Measurements from ENCODE around the gene SLC25A21.

SLC25A21 gene

DNA sequence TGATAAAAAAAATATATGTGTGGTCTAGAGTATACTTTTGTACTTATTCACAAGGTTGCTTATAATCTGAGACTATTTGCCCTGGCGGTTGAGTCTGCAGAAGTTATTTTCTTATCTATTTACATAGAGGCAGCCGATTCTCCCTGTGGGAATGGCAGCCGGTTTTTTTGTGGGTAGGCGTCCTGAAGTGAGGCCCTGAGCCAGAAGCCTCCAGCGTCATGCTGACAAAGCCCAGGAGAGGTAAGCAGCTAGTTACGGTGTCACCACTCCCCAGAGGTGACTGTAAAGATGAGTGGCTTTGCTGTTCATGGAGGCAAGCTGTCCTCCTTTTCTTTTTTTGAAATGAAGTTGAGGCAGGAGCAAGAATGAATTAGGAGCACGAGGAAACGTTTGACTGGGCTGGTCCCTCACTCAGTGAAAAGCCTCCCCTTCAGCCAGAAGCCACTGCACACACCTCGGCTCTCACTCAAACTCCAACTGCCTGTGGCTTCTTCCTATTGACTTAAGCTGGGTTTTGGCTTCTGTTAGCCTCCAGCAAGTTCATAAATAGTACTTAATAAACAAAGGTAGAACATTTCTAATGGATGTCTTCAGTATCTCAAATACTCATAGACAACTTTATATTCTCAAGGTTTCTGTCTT, 489.2 kb downstream of the SLC25A21 start:
- DNase-seq, result no peak

- no peak for DNase-seq
These were observed 490.1 kb downstream of the SLC25A21 start for GRCh38 chr14:36682338-36682737.

- no peak for DNase-seq
These were observed 496.2 kb downstream of the SLC25A21 start for GRCh38 chr14:36676236-36676635.

- DNase-seq, result no peak
These were observed 496.8 kb downstream of the SLC25A21 start for GRCh38 chr14:36675581-36675980.

GRCh38 chr14:36674659-36675058, 497.7 kb downstream of the SLC25A21 start:
- no peak for DNase-seq

DNA sequence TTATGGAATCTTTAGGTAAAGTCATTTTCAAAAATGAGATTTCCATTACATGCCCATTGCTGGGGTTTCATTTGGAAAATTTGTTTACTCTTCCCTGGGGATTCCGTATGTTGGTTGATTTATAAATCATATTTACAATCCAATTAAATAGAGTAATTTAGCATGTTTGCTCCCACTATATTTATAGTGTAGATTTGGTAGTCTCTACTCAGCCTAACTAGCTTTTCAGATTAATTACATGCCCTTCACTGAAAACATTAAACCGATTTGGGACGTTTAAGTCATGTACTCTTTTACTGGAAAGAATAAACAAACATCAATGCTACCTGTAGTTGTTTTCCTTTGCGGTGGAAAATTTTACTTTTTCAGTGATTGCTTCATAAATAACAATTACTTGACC, 500.3 kb downstream of the SLC25A21 start:
- DNase-seq, result no peak

GRCh38 chr14:36671149-36671548, 501.3 kb downstream of the SLC25A21 start:
- DNase-seq, result no peak

DNA sequence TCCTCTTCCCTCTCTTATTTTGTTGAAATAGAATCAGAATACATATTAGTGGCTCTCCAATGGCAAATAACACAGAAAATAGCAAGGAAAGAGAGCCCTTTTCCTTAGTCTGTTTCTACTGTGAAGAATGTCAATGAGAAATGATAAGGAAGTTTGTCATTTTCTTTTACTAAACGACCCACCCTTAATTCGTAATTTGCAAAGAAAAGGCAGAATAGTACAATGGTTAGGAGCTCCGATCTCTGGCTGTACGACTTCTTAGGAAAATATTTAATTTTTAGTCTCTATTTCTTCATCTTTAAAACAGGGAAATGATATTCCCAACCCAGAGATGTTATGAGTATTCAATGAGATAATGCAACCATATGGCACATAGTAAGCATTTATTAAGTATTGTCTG, 504.7 kb downstream of the SLC25A21 start:
- DNase-seq, result no peak

DNA sequence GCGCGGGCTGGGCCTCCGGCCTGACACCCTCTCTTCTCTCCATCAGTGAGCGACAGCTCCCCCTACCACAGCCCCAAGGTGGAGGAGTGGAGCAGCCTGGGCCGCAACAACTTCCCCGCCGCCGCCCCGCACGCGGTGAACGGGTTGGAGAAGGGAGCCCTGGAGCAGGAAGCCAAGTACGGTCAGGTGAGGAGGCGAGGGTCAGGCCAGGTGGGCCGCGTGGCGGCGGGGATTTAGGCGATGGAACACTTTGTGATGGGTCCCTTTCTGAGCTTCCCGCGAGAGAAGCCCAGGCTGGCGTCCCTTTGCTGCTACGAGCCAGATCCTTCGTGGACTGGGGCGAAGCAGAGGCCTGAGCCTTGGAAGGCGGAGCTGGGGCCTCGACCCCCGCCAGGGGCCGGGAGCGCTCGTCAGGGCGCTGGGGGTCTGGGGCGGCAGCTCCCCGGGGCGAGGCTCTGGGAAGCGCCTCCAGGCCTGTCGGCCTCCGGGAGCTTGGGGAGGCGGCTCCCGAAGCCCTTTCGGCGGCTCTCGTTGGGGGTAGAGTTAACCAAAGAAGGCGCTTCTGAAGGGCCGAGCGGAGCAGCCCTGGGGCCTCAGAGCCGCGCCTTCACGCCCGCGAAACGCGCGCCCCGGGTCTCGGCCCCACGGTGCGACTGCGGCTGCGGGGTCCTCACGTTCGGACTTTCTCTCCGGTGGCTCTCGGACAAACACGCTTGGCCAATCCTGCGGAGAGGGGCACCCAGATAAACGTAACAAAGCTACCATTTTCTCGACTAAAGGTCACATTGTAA, 505.8 kb downstream of the SLC25A21 start:
- no peak for DNase-seq

- DNase-seq, result no peak
These were observed 506.5 kb downstream of the SLC25A21 start for GRCh38 chr14:36665887-36666415.

GRCh38 chr14:36664322-36665193, 507.8 kb downstream of the SLC25A21 start:
- DNase-seq, result no peak

DNA sequence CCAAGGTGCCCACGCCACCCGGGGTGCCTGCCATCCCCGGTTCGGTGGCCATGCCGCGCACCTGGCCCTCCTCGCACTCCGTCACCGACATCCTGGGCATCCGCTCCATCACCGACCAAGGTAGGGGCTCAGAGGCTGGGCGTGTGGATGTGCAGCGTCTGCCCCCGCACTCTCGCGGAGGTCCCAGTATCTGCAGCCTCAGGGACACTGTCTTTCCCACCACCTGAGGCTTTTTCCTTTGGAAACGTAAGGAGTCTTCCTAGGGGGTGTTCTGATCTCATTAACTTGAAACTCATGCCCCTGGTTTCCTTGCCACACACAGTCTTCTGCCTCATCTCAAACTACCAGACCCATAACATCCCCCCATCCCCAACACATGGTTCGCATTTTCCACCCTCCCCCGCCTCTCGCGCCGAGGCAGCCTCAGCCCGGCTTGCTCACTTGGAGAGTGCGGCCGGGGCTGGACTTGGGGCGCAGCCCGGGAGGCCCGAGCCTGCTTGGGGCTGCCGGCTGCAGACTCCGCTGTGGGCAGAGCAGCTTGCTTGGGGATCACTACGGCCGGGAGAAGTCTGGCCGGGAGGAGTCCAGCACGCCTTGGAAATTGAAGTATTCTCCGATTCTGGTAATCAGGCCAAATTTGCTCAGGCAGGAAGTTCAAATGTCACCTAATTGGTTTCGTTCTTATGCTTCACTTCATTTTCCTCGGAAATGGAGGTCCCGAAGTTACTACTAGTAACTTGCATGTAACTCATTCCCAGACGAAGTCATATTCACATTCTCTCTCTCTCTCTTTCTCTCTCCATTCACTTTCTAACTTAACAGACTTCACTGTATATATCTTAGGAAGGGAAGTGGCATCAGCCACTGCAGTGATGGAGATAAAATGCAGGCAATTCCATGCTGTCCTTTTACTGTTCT, 508.7 kb downstream of the SLC25A21 start:
- no peak for DNase-seq

GRCh38 chr14:36662543-36663403, 509.6 kb downstream of the SLC25A21 start:
- DNase-seq, result no peak

DNA sequence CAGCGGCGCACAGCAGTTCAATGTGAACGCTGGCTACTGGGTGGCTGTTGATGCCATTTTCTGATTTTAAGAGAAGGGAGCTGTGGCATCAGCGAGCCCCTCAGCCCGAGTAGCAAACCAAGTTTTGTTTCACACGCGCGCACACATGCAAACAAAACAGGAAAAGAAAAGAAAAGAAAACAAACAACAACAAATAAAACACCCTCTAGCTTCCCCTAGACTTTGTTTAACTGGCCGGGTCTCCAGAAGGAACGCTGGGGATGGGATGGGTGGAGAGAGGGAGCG, 510.2 kb downstream of the SLC25A21 start:
- no peak for DNase-seq

DNA sequence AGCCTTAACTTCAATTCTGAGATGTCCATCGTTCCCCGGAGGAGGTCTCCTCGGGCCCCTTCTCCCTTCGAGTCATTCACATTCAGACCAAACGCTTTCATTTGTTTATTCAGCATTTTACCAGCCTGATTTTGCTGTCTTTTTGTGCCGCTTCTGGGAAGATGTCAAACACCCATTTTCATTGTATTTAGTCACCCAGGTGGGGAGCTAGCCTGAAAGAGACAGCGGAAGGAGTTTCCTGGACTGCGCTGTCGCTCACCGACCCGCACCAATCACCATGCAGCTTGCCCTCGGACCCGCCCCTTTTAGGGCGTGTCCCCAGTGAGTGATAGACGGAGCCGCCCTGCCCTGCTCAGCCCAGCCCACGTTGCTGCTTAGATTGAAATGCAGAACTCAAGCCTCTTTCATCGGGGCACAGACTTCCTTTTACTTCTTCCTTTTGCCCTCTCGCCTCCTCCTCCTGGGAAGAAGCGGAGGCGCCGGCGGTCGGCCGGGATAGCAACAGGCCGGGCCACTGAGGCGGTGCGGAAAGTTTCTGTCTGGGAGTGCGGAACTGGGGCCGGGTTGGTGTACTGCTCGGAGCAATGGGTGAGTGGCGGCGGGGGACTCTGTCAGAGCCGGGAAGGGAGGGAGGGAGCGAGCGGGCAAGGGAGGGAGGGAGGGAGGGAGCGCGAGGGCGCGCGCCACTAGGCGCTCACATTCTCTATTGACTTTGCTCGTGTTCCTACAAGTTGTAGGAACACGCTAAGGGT, 510.7 kb downstream of the SLC25A21 start, which contains the start of gene PAX9:
PAX9 (plus strand) TSS at position 355 of the 752 bp plus-strand sequence; CDS start at position 585, 230 bp downstream.
- DNase-seq, result no peak

DNA sequence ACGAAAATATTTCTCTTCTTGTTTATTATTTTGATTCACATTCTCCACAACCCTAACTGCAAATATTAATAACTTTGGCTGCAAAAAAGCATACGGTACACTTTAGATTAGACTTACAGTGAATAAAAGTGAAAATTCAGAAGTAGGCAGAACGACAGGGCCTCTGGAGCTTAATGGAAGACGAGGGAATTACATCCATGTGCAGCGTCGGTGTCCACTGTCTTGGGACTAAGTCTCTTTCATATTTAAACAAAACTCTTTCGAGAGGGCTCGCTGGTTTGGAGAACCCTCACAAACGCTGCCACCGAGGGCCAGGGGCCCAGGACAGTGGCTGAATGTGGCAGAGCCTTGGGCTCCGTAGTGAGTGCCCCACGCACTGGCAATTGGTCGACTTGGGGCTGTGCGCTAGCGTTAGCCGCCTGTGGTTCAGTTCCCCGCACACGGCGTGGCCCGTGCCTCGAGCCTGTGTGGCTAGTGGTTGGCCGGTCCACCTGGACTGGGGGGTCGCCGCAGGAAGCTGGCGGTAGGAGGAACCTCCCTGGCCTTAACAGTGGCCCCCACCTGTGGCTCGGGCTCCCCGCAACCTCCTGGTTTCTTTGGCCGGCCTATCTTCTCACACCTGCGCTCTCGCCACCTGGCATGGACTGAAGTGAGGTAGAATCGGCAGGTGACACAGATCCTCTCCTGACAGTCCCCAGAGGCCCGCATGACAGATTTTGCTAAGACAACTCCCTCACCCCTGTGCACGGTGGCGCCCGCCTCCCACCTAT, 511.5 kb downstream of the SLC25A21 start:
- no peak for DNase-seq

DNA sequence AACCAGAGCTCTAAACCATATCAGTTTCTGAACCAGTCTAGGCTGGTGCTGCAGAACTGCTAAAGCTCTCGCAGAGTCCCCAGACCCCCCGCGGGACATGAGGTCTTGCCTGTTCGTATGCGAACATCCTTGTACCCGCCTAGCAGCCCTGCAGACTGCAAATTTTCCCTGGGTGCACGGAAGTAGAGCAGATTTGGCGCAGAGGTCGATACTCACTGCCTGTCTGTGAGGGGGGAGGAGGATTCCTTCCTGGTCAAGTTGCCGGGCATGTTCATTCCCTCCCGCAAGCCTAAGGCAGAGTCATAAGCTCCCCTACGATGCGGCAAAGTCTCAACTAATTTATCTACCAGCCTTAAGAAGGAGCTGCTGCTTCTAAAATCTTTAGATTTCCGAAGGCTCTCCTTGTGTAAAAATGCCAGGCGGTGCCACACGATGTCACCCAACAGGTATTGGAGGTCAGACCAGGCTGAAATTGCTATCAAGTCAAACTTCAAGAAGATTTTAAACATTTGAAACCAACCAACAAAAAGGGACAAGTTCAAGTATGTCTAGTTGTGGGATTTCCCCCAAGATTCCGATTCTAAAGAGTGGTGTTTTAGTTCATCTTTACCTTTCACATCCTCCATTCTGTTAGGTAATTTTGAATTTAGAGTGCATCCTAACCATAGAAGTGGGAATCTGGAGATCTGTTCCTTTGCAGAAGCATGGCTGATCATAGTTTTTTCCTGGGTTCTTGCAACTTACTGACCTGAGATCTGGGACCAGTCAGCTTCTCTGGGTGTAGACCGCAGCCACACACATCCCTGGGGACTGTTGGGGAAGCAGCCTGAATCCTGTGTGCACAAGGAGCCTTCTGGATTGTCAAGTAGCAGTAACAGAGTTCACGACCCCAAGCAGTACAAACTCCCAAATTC, 512.3 kb downstream of the SLC25A21 start:
- no peak for DNase-seq

DNA sequence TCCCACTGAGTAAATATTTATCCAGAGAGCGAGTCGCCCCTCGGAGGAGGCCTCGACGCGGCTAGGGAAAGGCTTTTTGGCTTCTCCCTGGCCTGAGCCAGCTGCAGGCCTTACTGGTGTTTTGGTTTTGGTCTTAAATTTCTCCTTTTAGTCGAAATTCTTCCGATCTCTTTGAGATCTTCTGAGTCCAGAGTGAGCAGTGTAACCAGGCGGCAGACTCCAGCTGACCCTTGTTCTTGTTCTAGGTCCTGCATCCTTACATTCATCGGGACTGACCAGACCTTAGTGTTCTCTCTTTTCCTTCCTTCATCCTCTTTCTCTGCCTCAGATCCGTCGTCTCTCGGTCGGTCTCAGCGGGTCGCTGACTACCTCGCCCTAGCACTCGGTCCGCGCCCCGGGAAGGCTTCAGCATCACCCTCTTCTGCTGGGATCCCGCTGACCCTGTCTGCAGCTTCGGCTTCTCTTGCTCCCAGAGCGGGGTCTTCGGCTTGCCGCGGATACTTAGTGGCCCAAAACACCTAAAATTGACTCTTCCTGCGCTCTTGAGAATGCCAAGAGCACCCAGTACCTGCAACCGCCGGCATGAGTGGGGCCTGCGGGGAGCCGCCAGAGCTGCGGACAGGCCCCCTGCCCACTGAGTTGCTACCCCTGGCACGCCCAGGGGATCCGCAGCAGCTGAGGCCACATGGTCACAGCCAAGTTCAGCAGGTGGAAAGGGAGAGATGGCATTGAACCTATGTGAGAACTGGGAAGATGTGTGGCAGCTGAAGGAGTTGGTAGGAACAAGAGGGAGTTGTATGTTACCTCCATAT, 513.2 kb downstream of the SLC25A21 start:
- no peak for DNase-seq

Data from stimulated activated CD4-positive, alpha-beta T cell treated with anti-CD3 and anti-CD28 coated beads, Interleukin-12 subunit alpha, Interleukin-12 subunit beta, amount 100 ng/mL, for 4 hours (primary cell).